ENCODE measurements around the gene PTPRR. TPM values are rescaled to one million over a fixed set of nuclear protein-coding genes. Genes with fewer than 3 reads are reported as not detected.

PTPRR gene
- total RNA-seq, 2 donors from 2014 or later, result 0.37 to 0.51 TPM

DNA sequence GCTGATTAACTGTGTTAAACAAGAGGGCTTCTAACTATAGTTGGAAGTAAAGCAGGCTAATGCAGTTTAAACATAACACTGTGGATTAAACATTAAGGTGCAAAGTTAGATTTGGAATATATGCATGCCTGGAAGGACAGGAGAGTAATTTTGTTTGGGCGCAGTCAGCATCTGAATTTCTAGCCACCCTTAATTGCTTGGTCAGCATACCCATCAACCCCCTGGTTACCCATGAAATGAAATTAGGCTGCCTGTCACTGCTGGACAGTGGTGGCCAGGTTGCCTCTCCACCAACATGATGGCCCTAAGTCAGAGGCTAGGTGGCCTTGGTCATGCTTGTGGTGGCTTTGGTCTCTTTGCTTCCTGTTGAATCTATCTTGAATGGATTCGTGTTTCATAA, 253.3 kb downstream of the PTPRR start:
- no peaks in the 10 kb centered on the region for H3K36me3 ChIP-seq
- no peak for DNase-seq (ENCODE audit: low spot score)
- no peaks in the 10 kb centered on the region for H3K9me3 ChIP-seq
- H3K27ac ChIP-seq, result no peak overlapping the region
- H3K4me3 ChIP-seq, result no peak overlapping the region
- H3K4me1 ChIP-seq, result no peaks in the 10 kb centered on the region
- TF ChIP-seq, protein P1, sequence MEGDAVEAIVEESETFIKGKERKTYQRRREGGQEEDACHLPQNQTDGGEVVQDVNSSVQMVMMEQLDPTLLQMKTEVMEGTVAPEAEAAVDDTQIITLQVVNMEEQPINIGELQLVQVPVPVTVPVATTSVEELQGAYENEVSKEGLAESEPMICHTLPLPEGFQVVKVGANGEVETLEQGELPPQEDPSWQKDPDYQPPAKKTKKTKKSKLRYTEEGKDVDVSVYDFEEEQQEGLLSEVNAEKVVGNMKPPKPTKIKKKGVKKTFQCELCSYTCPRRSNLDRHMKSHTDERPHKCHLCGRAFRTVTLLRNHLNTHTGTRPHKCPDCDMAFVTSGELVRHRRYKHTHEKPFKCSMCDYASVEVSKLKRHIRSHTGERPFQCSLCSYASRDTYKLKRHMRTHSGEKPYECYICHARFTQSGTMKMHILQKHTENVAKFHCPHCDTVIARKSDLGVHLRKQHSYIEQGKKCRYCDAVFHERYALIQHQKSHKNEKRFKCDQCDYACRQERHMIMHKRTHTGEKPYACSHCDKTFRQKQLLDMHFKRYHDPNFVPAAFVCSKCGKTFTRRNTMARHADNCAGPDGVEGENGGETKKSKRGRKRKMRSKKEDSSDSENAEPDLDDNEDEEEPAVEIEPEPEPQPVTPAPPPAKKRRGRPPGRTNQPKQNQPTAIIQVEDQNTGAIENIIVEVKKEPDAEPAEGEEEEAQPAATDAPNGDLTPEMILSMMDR (IDR thresholded peaks at IDR 0.05), result no peak
- H3K27me3 ChIP-seq, result no peaks in the 10 kb centered on the region

DNA sequence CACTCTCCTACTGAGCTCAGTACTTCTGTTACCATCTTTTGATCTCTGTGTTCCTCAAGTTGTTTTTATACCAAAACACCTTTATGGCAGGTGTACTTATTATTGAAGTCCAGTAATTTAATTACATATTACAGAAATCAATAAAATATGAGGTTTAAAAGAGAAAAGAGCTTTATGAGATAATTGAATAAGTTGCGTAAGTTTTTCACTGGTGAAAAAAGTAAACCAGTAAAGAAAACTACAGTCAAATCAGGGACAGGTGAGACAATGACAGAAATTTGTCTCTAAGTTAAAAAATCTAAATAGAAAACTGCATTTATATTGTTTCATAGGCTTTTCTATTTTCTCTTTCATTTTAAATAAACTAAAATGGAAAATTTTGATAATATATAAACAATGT, 254.2 kb downstream of the PTPRR start:
- DNase-seq (ENCODE audit: low spot score), result no peak
- TF ChIP-seq, protein P1 (IDR thresholded peaks at IDR 0.05), result no peak
- H3K27ac ChIP-seq, result no peak overlapping the region
- H3K4me3 ChIP-seq, result no peak overlapping the region
- no peaks in the 10 kb centered on the region for H3K9me3 ChIP-seq
- H3K36me3 ChIP-seq, result no peaks in the 10 kb centered on the region
- H3K27me3 ChIP-seq, result no peaks in the 10 kb centered on the region
- H3K4me1 ChIP-seq, result no peaks in the 10 kb centered on the region

DNA sequence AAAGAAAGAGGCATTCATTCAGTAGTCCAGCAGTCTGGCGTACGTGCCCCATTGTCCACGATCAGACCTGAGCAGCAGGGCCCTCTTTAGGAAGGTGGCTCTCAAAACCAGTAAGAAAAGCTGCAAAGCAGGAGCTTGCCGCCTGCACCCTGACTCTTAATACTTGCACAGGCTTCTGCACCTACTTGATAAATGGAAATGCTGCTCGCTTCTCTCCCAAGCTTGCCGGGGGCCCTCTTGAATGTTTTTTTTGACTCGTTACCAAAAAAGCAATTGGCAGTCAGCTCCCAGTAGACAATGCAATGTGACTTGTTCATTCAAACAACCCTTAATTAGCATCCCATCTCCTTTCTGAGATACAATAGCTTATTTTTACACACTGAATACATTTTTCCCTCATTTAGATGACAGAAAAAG, 256.1 kb downstream of the PTPRR start:
- Histone ChIP-seq H3K36me3 (no peaks in the 10 kb centered on the region), H3K4me1 (no peaks in the 10 kb centered on the region), H3K9me3 (no peaks in the 10 kb centered on the region), H3K27ac (no peak overlapping the region), H3K27me3 (no peaks in the 10 kb centered on the region), H3K4me3 (no peak overlapping the region)
- DNase-seq (ENCODE audit: low spot score), result no peak
- TF ChIP-seq, protein P1 (IDR thresholded peaks at IDR 0.05), result no peak

DNA sequence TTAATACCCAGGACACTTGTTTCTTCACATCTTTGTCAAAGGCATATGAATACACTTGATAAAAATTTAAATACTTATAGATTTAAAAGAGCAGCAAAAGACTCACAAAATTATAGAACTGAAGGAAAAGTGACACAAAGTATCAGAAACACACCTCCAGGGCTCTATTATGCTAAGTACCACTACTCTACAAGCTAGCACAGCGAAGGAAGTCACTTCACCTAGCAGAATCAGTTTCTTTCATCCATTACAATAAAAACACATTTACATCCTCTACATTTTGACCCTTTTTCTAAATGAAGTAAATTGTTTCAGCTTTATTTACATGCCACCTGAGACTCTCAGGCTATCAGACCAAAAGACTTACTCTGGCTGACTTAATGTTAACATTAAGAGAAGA, 256.7 kb downstream of the PTPRR start:
- TF ChIP-seq, protein P1 (IDR thresholded peaks at IDR 0.05), result no peak
- Histone ChIP-seq H3K9me3 (no peaks in the 10 kb centered on the region), H3K36me3 (no peaks in the 10 kb centered on the region), H3K27me3 (no peaks in the 10 kb centered on the region), H3K4me3 (no peak overlapping the region), H3K27ac (no peak overlapping the region), H3K4me1 (no peaks in the 10 kb centered on the region)
- DNase-seq (ENCODE audit: low spot score), result no peak

DNA sequence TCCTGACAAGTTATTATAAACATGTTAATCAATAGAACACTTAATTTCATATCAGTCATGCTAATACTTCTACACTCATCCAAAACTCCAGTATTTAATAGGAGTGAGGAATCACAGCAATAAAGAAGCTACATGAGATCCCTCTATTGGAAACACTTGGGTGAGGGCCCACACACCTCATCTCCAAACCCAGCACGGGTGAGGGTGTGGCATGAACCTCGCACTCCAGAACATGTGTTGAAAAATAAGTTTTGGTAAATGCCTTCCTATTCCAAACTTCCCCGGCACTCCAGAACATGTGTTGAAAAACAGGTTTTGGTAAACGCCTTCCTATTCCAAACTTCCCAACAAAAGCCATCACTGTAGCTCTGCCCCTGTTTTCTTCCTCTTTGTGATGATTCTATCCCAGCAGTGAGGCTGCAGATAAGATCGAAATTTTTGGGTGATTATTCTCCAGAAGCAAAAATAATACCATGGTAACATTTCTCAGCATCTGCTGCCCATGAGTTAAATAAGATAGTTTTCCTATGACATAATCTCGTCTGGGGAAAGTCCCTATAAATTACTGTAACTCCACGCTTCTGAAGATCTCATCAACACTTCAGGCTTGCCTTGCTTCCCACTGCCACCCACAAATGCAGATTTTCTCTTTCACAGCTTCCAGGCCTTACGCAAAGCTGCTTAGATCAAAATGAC, 258.9 kb downstream of the PTPRR start:
- Histone ChIP-seq H3K27ac (peak overlapping the region; percentile 7 to 45), H3K4me1 (no peaks in the 10 kb centered on the region), H3K9me3 (no peaks in the 10 kb centered on the region), H3K36me3 (no peaks in the 10 kb centered on the region), H3K4me3 (no peak overlapping the region), H3K27me3 (no peaks in the 10 kb centered on the region)
- DNase-seq (ENCODE audit: low spot score), result no peak
- TF ChIP-seq, protein P1 (IDR thresholded peaks at IDR 0.05), result no peak

Measured in right atrium auricular region (tissue), 2 donors.